Uterus (tissue), 4 donors: Measurements from ENCODE around the gene CTNND1. TPM values are rescaled to one million over a fixed set of nuclear protein-coding genes. Genes with fewer than 3 reads are reported as not detected.
A peak's percentile ranks its signal among the peaks of the same experiment; 100 is the strongest.

ENCODE experiments used
- DNase-seq, 2 donors: peaks; one replicate each; pipeline ENCODE4 v3.0.0-alpha.2; 2019 to 2020
- H3K27ac ChIP-seq, 2 donors: fragments of 200-600 bp; sonication (generic); 1 replicate in 1 of 2; 2 replicates in 1 of 2; pipeline ENCODE4 v1.5.1; 2016 to 2018
- H3K27me3 ChIP-seq, 2 donors: fragments of 200-600 bp; sonication (generic); one replicate each; pipeline ENCODE4 v1.5.1; 2018 to 2019; ENCODE audit warnings: control low read depth in 1 of 2
- H3K36me3 ChIP-seq, 2 donors: fragments of 200-600 bp; sonication (generic); one replicate each; pipeline ENCODE4 v1.5.1; 2019; ENCODE audit warnings: control low read depth in 1 of 2
- H3K4me1 ChIP-seq, 2 donors: fragments of 200-600 bp; sonication (generic); one replicate each; pipeline ENCODE4 v1.5.1; 2018 to 2019; ENCODE audit warnings: control low read depth in 1 of 2
- H3K4me3 ChIP-seq, 2 donors: fragments of 200-600 bp; sonication (generic); 1 replicate in 1 of 2; 2 replicates in 1 of 2; pipeline ENCODE4 v1.5.1; 2018 to 2019; ENCODE audit warnings: mild to moderate bottlenecking in 1 of 2
- H3K9me3 ChIP-seq, 2 donors: fragments of 200-600 bp; sonication (generic); one replicate each; pipeline ENCODE4 v1.5.1; 2019; ENCODE audit warnings: control low read depth in 1 of 2
- CTCF ChIP-seq, 4 experiments: fragments of 200-600 bp in 2 of 4; fragments of 450-650 bp in 2 of 4; sonication (generic) in 2 of 4; IDR thresholded peaks; one replicate each; pipeline ENCODE4 v1.5.1; 2016 to 2019; ENCODE audit warnings: antibody characterized with exemption in 4 of 4, mild to moderate bottlenecking in 2 of 4, moderate library complexity in 1 of 4
- POLR2A ChIP-seq, 2 donors: fragments of 450-650 bp; IDR thresholded peaks; one replicate each; pipeline ENCODE4 v1.6.1; 2016; ENCODE audit warnings: antibody characterized with exemption in 2 of 2, mild to moderate bottlenecking in 1 of 2, moderate library complexity in 1 of 2
- intact Hi-C: fragments of 100-400 bp; cut with DNase I; formaldehyde crosslinking; loops from one replicate; pipeline ENCODE4 v1.15.1; 2023; ENCODE audit warnings: low total_unique reads
- total RNA-seq, 4 donors: library from RNA; depleted of rRNA in 3 of 4; stranded (reverse); fragments of >200 nt in 3 of 4; gene quantifications; one replicate each; pipeline versions ENCODE4 v1.1.0 to v1.2.4, GENCODE V29; 2014 to 2023
- donor health status: DM: yes; HTN: yes; CAD: no.

CTNND1 gene
- total RNA-seq, 4 donors from 2014 or later = 54.1 to 226 (median 166) TPM

GRCh38 chr11:57791321-57792059 lies 29.9 kb downstream of the CTNND1 start:
- H3K4me3 ChIP-seq = no peak overlapping the region
- no peak for DNase-seq
- peak overlapping the region; percentile 51 to 54 for H3K27ac ChIP-seq
- H3K4me1 ChIP-seq = peaks cover 0 to 29% of the 10 kb centered on the region in 2 donors
- H3K36me3 ChIP-seq = no peaks in the 10 kb centered on the region
- TF ChIP-seq POLR2A (IDR thresholded peaks at IDR 0.05) = no peak
- no peak for TF ChIP-seq CTCF (IDR thresholded peaks at IDR 0.05)
- intact Hi-C loops = no loop called here
- no peaks in the 10 kb centered on the region for H3K9me3 ChIP-seq
- H3K27me3 ChIP-seq = no peaks in the 10 kb centered on the region

GRCh38 chr11:57792060-57792541 lies 30.5 kb downstream of the CTNND1 start:
- Histone ChIP-seq H3K4me3 (no peak overlapping the region), H3K27me3 (no peaks in the 10 kb centered on the region), H3K9me3 (no peaks in the 10 kb centered on the region), H3K27ac (peak overlapping the region; percentile 51 to 54), H3K4me1 (peaks cover 0 to 26% of the 10 kb centered on the region in 2 donors), H3K36me3 (no peaks in the 10 kb centered on the region)
- TF ChIP-seq POLR2A (IDR thresholded peaks at IDR 0.05) (no peak), CTCF (IDR thresholded peaks at IDR 0.05) (no peak)
- intact Hi-C loops = no loop called here
- peak in 1 of 2 donors; percentile 33 for DNase-seq

- no peaks in the 10 kb centered on the region for H3K9me3 ChIP-seq
- H3K36me3 ChIP-seq = no peaks in the 10 kb centered on the region
- H3K27me3 ChIP-seq = no peaks in the 10 kb centered on the region
- intact Hi-C loops = no loop called here
- H3K27ac ChIP-seq = peak overlapping the region; percentile 51 to 54
- no peak overlapping the region for H3K4me3 ChIP-seq
- H3K4me1 ChIP-seq = peaks cover 0 to 24% of the 10 kb centered on the region in 2 donors
- DNase-seq = no peak
- TF ChIP-seq POLR2A (IDR thresholded peaks at IDR 0.05) (no peak), CTCF (IDR thresholded peaks at IDR 0.05) (no peak)
These were observed 31.3 kb downstream of the CTNND1 start for GRCh38 chr11:57792870-57793269.

GRCh38 chr11:57793351-57794115 lies 31.9 kb downstream of the CTNND1 start:
- Histone ChIP-seq H3K36me3 (no peaks in the 10 kb centered on the region), H3K4me3 (no peak overlapping the region), H3K4me1 (peaks cover 0 to 20% of the 10 kb centered on the region in 2 donors), H3K27ac (peak overlapping the region; percentile 2 to 54), H3K9me3 (no peaks in the 10 kb centered on the region), H3K27me3 (no peaks in the 10 kb centered on the region)
- intact Hi-C loops = no loop called here
- TF ChIP-seq POLR2A (IDR thresholded peaks at IDR 0.05) (no peak), CTCF (IDR thresholded peaks at IDR 0.05) (no peak)
- DNase-seq = no peak
